GM12872 (cell line): ENCODE data around the gene KIF12.

ENCODE experiments used
- CTCF ChIP-seq: IDR thresholded peaks from 3 replicates; pipeline ENCODE4 v1.5.1; 2011; ENCODE audit warnings: low read depth, mild to moderate bottlenecking, low read length, moderate library complexity; ENCODE audit not compliant: insufficient read depth

KIF12 gene

GRCh38 chr9:114115654-114116125, 16.6 kb upstream of the KIF12 start:
- TF ChIP-seq CTCF = no peak

- no peak for TF ChIP-seq CTCF
Observed at GRCh38 chr9:114114364-114114763, 15.3 kb upstream of the KIF12 start.

GRCh38 chr9:114112778-114113584, 13.9 kb upstream of the KIF12 start:
- TF ChIP-seq CTCF = no peak

- no peak for TF ChIP-seq CTCF
Observed at GRCh38 chr9:114112325-114112724, 13.2 kb upstream of the KIF12 start.

- no peak for TF ChIP-seq CTCF
Observed at GRCh38 chr9:114110180-114110579, 11.1 kb upstream of the KIF12 start.

GRCh38 chr9:114109124-114109523, 10.0 kb upstream of the KIF12 start:
- no peak for TF ChIP-seq CTCF

- peak; percentile 97 for TF ChIP-seq CTCF
Observed at GRCh38 chr9:114108016-114108833, 9.1 kb upstream of the KIF12 start.
